HEK293T (cell line): Measurements from ENCODE around the gene CNTN5.

Experiments used
- CTCF ChIA-PET: fragments of 350-600 bp; formaldehyde crosslinking; extraction: SDS; loops from one replicate; lab custom pipeline; 2021; ENCODE audit warnings: antibody characterized with exemption, inconsistent platforms; lab: Yijun Ruan, JAX
- POLR2A ChIA-PET: fragments of 350-600 bp; formaldehyde crosslinking; extraction: SDS; loops from one replicate; lab custom pipeline; 2020; ENCODE audit warnings: antibody characterized with exemption, inconsistent platforms; lab: Yijun Ruan, JAX
- DNase-seq: peaks from one replicate; pipeline ENCODE4 v3.0.0; 2012; ENCODE audit warnings: mixed read lengths; ENCODE audit errors: extremely low spot score
- ARNT ChIP-seq: fragments of 450-650 bp; IDR thresholded peaks from 2 replicates; pipeline ENCODE4 v1.6.1; 2017; ENCODE audit warnings: mild to moderate bottlenecking
- BHLHE40 ChIP-seq: fragments of 450-650 bp; IDR thresholded peaks from 2 replicates; pipeline ENCODE4 v1.6.1; 2016; ENCODE audit warnings: mild to moderate bottlenecking, moderate library complexity, borderline replicate concordance
- CTBP1 ChIP-seq: fragments of 450-650 bp; IDR thresholded peaks from 2 replicates; pipeline ENCODE4 v1.6.1; 2016; ENCODE audit warnings: borderline replicate concordance
- ELF4 ChIP-seq: fragments of 450-650 bp; IDR thresholded peaks from 2 replicates; pipeline ENCODE4 v1.6.1; 2017; ENCODE audit warnings: antibody characterized with exemption
- FOXA1 ChIP-seq: fragments of 450-650 bp; IDR thresholded peaks from 2 replicates; pipeline ENCODE4 v1.6.1; 2016; ENCODE audit warnings: mild to moderate bottlenecking
- FOXK2 ChIP-seq: fragments of 450-650 bp; IDR thresholded peaks from 2 replicates; pipeline ENCODE4 v1.6.1; 2016; ENCODE audit warnings: mild to moderate bottlenecking
- FOXM1 ChIP-seq: fragments of 450-650 bp; IDR thresholded peaks from 2 replicates; pipeline ENCODE4 v1.6.1; 2017; ENCODE audit warnings: mild to moderate bottlenecking, borderline replicate concordance
- HDGF ChIP-seq: fragments of 450-650 bp; IDR thresholded peaks from 2 replicates; pipeline ENCODE4 v1.6.1; 2017; ENCODE audit warnings: antibody characterized with exemption, borderline replicate concordance
- L3MBTL2 ChIP-seq: fragments of 450-650 bp; conservative IDR thresholded peaks from 2 replicates; pipeline ENCODE4 v1.6.1; 2016; ENCODE audit warnings: mild to moderate bottlenecking
- LEF1 ChIP-seq: fragments of 450-650 bp; IDR thresholded peaks from 2 replicates; pipeline ENCODE4 v1.6.1; 2017; ENCODE audit warnings: mild to moderate bottlenecking, borderline replicate concordance
- NFRKB ChIP-seq: fragments of 450-650 bp; IDR thresholded peaks from 2 replicates; pipeline ENCODE4 v1.6.1; 2016; ENCODE audit warnings: mild to moderate bottlenecking, moderate library complexity
- SP1 ChIP-seq: fragments of 450-650 bp; IDR thresholded peaks from 2 replicates; pipeline ENCODE4 v1.6.1; 2017
- SUZ12 ChIP-seq: fragments of 450-650 bp; IDR thresholded peaks from 2 replicates; pipeline ENCODE4 v1.6.1; 2016; ENCODE audit warnings: mild to moderate bottlenecking
- TARDBP ChIP-seq: fragments of 450-650 bp; IDR thresholded peaks from 2 replicates; pipeline ENCODE4 v1.6.1; 2016
- ZNF384 ChIP-seq: fragments of 450-650 bp; IDR thresholded peaks from 2 replicates; pipeline ENCODE4 v1.6.1; 2016
- TF ChIP-seq, protein P1 (sequence below): fragments of 450-650 bp; IDR thresholded peaks from 2 replicates; pipeline ENCODE4 v1.6.1; 2016

Gene CNTN5

DNA sequence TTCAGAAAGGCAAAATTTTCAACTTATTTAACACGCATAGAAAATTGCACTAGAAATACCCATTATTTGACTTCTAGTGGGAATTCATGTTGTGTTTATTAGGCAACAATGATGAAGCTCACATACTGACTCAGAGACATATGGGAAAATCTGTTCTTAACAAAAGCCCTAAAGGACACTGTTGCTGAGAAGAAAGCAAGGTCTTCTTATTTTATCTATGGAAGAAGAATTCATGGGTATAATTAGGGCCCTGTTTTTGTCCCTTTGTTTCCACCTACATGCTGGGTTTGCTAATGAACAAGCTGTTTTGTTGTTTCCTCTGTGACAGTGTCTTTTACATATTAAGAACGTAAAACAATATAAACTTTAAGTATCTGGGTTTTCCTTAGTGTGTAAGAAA lies 1059.6 kb downstream of the CNTN5 start:
- DNase-seq: no peak
- TF ChIP-seq TARDBP (no peak), FOXK2 (no peak), BHLHE40 (no peak), ELF4 (no peak), FOXA1 (no peak), CTBP1 (no peak), SP1 (no peak), ARNT (no peak), SUZ12 (no peak), NFRKB (no peak), ZNF384 (no peak), FOXM1 (no peak), LEF1 (no peak), HDGF (no peak)
- TF ChIP-seq, protein P1, sequence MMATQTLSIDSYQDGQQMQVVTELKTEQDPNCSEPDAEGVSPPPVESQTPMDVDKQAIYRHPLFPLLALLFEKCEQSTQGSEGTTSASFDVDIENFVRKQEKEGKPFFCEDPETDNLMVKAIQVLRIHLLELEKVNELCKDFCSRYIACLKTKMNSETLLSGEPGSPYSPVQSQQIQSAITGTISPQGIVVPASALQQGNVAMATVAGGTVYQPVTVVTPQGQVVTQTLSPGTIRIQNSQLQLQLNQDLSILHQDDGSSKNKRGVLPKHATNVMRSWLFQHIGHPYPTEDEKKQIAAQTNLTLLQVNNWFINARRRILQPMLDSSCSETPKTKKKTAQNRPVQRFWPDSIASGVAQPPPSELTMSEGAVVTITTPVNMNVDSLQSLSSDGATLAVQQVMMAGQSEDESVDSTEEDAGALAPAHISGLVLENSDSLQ: no peak
- CTCF ChIA-PET: no interaction called here
- POLR2A ChIA-PET: no interaction called here

DNA sequence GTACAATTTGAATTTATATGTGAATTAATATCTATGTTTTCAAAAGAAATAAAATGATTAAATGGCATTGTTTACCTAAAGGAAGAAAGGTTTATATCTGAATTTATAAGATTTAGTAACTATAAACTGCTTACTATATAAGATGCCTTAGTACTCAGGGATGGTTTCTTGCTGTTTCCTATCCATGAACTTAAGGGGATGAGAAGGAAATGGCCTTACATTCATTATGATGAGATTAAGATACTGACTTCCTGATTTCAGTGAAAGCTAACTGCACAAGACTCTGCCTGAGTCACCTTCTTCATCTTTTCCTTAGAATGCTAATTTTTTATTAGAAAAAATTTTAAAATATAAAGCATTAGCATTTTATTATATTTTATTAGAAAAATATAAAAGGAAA lies 1060.1 kb downstream of the CNTN5 start:
- no peak for DNase-seq
- ChIA-PET POLR2A (no interaction called here), CTCF (no interaction called here)
- no peak for TF ChIP-seq NFRKB

DNA sequence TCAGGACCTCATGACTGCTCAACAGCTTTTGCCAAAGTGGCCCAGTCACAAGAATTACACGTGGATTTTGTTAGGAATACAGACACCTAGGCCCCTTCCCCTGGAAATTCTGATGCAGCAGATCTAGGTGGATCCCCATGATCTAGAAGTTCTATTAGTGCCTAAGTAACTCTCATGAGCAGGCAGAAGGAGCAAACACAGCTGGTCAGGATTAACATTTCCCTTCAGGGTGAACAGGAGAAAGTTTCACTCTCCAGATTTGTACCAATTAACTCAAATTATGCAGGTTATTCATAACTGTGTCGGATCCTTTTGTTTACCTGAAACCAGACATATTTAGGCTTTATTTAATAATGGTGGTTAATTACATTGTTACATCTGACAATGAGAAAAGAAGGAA lies 1072.9 kb downstream of the CNTN5 start:
- no peak for DNase-seq
- CTCF ChIA-PET: interaction anchor here (0.6 kb wide), 1 partner anchor 17 kb away, joined by 4 read pairs; no protein-coding TSS in a partner anchor
- no peak for TF ChIP-seq FOXA1
- TF ChIP-seq ZNF384: no peak
- TF ChIP-seq TARDBP: no peak
- TF ChIP-seq ELF4: no peak
- no peak for TF ChIP-seq NFRKB
- TF ChIP-seq CTBP1: no peak
- no peak for TF ChIP-seq FOXK2
- TF ChIP-seq BHLHE40: no peak
- TF ChIP-seq ARNT: no peak
- TF ChIP-seq, protein P1: no peak
- no peak for TF ChIP-seq SUZ12
- no peak for TF ChIP-seq HDGF
- no peak for TF ChIP-seq LEF1
- no peak for TF ChIP-seq SP1
- no peak for TF ChIP-seq FOXM1
- no peak for TF ChIP-seq L3MBTL2
- POLR2A ChIA-PET: no interaction called here

DNA sequence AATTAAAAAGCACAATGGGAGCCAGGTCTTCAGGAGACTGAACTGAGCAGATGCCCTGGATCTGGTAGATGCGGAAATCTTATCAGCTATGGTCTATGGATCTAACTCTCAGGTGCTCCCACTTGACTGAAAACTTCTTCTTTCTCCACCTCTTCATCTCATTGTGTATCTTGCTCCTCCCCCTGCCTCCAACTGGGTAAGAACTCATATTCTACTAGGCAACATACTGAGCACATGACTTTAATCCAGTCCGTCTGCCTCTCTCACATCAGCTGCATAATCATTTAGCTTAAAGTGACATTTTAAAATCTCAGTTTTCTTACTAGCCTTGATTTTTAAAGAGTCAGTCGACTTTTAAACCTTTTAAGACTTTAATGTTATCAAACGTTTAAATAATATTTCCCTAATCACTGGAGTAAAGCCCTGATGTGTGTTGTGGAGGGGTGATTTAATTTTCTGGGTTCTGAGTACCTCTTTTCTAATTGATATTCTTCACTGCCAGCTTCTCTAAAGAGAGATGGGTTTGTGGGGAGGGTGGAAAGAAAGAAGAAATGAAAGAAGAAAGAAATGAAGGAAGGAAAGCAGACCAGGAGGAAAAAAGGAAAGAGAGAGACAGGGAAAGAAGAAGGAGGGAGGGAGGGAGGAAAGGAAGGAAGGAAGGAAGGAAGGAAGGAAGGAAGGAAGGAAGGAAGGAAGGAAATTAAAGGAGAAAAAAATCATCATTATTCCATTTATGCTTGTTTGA lies 1073.5 kb downstream of the CNTN5 start:
- CTCF ChIA-PET: interaction anchor here (0.6 kb wide), 1 partner anchor 18 kb away, joined by 4 read pairs; no protein-coding TSS in a partner anchor

DNA sequence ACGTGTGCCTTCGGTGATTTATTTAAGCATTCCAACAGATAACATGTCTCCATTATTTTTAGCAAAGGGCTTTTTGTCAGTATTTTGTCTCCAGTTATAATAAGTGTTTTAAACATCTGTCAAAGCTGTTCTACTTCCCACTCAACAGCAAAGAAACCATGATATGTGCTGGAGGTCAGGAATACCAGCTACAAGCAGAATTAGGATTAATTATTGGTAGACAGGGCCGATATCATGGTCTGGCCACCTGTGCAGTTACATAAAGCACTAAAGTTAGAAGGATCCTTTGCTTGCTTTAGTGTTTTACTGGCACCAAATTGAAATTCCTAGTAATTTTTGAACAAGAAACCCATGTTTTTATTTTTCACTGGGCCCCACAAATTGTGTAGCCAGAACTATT lies 1075.1 kb downstream of the CNTN5 start:
- ChIA-PET CTCF (no interaction called here), POLR2A (no interaction called here)
- TF ChIP-seq FOXA1: no peak
- DNase-seq: no peak

More for the DNA sequence above, 1073.5 kb downstream of the CNTN5 start:
- POLR2A ChIA-PET: no interaction called here
- TF ChIP-seq SUZ12: no peak
- TF ChIP-seq ARNT: no peak
- no peak for TF ChIP-seq CTBP1
- TF ChIP-seq L3MBTL2: no peak
- no peak for TF ChIP-seq TARDBP
- TF ChIP-seq BHLHE40: no peak
- TF ChIP-seq FOXM1: no peak
- TF ChIP-seq FOXA1: no peak
- no peak for TF ChIP-seq ZNF384
- TF ChIP-seq, protein P1: no peak
- no peak for TF ChIP-seq ELF4
- TF ChIP-seq HDGF: no peak
- TF ChIP-seq FOXK2: no peak
- TF ChIP-seq LEF1: no peak
- no peak for TF ChIP-seq SP1
- no peak for TF ChIP-seq NFRKB
- DNase-seq: no peak

DNA sequence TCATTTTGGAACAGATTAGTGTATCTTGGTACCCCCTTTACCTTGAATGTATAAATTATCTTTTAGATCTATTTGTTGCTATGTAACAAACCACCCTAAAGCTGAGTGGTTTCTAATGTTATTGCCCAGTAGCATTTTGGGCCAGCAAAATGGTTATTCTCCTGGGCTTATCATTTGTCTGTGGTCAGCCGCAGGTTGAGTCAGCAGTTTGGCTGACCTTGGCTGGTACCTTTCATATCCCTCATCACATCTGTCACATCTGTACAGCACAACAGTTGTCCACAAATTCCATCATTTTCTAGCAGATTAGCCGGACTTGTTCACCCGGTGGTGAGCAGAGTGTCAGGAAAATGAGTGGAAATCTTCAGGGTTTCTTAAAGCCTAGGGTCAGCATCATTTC lies 1077.8 kb downstream of the CNTN5 start:
- DNase-seq: no peak
- POLR2A ChIA-PET: no interaction called here
- TF ChIP-seq ZNF384 (no peak), SUZ12 (no peak)
- TF ChIP-seq, protein P1: no peak
- CTCF ChIA-PET: no interaction called here
